HPDE6-E6E7 (cell line): Measurements from ENCODE around the gene NSD2.

Source experiments
- DNase-seq: peaks from one replicate; pipeline ENCODE4 v3.0.0; 2011; ENCODE audit warnings: missing footprints; ENCODE audit errors: extremely low spot score

Gene NSD2

DNA sequence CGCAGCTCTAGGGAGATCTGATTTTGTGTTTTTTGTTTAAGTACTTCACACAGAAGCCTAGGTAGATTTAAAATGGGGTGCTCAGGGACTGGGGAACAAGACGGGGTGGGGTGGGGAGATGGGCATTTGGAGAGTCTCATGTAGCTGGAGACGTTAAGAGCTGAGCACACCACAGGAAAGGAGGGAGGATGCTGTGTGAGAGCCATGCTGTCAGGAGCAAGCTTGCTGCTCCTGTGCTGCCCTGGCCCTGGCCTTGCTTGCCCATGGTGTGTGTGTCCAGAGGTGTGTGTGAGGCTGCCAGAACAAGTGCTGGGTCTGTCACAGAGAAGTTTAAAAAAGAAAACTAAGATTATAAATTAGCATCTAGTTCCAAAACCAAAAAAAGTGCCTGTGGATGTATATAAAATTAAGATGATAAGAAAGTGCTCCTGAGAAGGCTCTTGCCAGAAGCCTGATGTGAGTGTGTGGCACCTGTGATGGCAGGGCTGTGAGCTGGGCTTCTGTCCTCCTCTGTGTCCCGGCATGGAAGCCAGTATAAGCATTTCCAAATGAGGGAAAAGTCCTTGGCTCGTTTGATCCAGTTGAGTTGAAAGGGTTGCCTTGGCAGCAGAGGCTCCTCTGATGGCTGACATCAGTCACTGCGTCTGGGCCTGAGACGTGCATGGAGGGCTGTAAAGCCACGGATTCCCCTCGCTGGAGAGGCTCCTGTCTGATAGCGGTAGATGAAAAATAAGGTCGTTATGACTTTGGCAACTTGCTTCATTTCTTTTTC, 74.1 kb downstream of the NSD2 start:
- DNase-seq: no peak

DNA sequence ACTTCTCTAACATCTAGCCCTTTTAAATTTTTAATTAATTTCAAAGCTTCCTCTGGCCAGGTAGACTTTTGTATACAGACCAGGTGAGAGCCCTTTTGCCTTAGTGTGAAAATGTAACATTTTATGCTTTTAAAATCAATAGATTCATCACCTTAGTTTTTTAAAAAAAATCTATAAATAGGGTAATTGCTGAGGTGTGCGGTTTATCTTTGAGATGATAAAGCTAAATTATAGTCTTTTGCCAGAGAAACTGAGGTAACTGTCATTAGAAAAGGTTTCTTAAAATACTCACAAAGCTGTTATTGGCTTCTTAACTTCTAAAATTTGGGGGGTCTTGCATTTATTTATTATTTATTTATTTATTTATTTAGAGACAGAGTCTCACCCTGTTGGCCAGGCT, 74.7 kb downstream of the NSD2 start:
- no peak for DNase-seq

DNA sequence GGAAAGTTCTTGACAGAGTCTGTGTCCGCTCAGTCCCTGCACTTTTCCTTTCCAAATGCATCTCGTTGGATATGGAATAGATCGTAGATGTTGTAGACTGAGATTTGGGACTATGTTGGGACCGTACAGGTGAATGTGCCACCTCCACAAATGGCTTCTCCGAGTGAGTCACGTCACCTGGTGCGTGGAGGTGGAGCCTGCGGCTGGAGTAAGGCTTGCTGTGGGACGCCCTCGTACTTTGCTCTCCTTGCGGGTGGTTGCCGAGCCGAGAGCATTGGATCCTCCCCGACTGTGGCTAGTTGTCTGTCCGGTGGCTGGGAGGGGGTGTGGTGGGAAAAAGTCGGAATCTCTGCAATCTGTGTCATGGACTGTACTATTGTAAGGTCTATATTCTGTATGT, 77.0 kb downstream of the NSD2 start:
- no peak for DNase-seq

DNA sequence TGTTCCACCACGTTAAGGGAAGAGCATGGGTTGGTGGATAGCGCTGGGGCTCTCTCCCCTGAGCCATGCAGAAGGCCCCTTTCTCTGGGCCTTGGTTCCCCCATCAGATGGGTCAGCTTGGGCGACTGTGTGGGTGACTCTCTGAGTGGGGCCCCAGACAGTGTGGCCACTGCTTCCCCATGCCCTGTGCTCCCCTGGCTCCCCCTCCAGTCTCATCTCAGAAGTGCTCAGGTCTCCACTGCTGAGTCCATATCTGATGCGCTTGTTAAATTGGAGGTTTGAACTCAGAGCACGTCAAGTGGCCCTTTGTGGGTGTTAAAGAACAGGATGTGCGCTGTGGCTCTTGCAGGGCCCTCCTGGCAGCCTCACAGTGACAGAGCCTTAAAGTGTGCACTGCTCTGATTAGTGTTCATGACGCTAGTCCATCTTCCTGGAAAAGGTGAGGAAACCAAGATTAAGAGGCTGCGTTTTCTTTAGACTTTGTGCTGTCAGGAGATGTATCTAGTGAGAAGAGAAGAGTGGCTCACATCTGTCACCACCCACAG, 77.8 kb downstream of the NSD2 start:
- no peak for DNase-seq

DNA sequence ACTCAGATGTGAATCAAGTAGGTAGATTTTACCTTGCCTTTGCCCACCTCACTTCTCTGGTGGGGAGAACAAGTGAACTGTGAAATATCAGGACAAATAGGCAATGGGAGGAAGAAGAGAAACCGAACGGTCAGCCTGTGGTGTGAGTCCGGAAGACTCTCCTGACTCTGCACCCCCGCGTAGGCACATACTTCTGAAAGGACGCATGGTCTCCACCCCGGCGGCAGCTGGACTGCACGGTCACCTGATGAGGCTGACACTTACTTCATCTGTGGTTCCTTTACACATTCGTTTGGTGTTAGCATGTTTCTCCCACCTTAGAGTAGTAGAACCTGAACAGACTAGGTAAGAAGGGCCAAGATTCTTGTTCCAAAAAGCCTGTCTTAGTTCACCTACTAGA, 79.2 kb downstream of the NSD2 start:
- no peak for DNase-seq

DNA sequence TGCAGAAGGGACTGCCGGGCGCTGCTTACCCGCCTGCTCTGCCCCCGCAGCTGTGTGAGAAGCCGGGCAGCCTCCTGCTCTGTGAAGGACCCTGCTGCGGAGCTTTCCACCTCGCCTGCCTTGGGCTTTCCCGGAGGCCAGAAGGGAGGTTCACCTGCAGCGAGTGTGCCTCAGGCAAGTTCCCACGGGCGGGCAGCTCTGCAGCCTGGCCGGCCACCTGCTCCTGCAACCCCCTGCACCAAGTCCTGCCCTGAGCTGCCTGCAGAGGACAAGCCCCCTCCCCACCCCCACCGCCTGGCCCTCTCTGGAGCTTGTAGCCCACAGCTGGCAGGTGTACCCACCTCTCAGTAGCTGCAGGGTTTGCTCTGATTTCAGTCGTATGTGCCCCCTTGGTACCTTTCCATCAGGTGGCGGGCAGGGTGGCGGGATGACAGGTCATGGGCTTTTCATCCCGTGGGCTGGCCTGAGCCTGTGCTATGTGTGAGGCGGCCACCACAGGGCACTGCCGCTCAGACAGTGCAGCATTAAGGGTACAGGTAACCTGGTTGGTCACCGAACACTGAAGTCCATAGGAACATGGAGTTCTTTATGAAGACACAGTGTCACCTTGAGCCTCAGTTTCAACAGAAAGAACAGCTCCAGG, 81.0 kb downstream of the NSD2 start:
- no peak for DNase-seq

DNA sequence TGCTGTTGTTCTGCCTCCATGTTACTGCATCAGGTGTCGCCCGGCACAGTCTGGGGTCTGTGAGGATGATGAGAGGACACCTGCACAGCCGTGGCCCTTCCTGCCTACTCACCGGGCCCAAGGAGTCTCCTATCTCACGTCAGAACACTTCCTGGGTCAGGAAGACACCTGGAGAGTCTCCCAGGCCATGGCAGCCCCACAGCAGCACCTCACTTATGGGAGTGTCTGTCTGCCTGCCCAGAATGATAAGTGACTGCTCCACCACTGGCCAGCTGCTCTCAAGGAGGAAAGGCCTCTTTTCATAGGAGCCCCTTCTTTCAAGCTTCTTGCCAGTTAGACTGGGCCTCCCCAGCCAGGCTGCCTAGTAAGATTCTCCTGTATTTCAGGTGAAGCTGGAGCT, 81.5 kb downstream of the NSD2 start:
- no peak for DNase-seq

DNA sequence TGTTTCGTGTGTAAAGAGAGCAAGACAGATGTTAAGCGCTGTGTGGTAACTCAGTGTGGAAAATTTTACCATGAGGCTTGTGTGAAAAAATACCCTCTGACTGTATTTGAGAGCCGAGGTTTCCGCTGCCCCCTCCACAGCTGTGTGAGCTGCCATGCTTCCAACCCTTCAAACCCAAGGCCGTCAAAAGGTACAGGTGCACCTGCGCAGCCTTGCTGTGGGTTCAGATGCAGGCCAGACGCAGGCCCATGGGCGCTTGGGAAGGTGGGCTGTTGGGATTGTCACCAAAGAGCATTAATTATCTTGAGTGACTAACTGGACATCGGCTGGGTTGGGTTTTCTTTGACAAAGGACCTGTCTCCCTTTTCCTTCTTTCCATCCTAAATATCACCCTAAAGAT, 82.1 kb downstream of the NSD2 start:
- no peak for DNase-seq

DNA sequence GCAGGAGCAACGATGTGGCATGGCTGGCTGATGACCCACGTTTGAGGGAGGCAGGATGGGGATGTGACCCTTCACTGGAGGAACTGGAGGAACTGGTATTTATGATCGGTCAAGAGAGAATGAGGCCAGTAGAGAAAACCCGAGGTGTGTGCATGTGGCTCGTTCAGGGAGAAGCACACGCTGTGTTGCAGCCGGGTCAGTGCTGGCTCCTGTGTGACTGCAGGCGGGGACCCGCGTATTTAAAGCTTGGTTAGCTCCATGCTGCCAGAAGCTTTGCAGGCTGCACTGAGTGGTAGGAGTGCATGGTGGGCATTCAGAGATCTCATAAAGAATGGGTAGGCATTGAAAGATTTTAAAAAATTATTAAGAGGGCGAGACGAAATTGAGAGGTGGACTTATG, 85.4 kb downstream of the NSD2 start:
- DNase-seq: no peak

DNA sequence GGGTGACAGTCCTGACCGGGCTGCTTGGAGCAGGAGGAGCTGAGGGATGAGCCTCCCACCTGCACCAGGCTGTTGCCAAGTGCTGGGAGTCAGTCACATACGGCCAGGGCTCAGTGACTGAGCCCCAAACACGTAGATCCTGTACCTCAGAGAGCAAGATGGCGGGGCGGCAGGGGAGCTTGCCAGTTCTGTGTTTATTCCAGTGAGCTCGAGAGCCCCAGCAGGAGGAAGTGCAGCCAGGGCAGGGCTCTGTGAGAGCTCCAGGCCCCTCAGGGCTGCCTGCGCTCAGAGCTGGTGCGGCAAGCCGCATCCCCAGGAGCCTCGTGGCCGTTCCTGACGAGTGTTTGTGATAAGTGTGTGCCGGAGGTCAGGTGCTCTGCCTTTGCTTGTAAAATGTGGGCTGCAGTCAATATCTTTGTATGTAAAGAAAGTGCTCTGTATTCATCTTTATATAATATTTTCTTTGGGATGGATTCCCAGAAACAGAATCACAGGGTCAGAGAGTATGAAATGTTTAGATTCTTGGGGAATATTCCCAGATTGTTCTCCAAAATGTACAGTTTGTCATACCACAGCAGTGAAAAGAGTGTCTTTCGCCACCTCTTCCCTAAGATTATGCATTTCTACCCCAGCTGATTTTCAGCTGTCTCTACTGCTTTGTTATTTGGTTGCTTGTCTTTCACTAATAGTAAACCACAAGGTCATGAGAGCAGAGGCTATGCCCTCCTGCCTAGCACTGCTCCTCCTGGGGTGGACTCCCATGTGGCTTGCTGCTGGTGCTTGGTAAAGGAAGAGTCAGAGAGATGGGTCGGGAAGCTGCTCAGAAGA, 87.3 kb downstream of the NSD2 start:
- no peak for DNase-seq

DNA sequence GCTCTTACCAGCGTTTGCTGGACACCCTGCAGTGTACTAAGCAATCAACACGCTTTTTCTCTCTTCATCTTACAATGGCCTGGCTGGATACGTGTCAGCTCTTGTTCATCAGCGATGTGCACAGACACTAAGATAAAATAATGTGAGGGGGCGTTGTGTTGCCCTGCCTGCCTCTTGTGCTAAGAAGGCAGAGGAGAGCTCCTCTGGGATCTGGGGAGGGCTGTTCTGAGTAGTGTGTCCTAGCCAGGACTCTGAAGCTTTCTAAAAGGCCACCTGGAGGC, 87.9 kb downstream of the NSD2 start:
- no peak for DNase-seq

DNA sequence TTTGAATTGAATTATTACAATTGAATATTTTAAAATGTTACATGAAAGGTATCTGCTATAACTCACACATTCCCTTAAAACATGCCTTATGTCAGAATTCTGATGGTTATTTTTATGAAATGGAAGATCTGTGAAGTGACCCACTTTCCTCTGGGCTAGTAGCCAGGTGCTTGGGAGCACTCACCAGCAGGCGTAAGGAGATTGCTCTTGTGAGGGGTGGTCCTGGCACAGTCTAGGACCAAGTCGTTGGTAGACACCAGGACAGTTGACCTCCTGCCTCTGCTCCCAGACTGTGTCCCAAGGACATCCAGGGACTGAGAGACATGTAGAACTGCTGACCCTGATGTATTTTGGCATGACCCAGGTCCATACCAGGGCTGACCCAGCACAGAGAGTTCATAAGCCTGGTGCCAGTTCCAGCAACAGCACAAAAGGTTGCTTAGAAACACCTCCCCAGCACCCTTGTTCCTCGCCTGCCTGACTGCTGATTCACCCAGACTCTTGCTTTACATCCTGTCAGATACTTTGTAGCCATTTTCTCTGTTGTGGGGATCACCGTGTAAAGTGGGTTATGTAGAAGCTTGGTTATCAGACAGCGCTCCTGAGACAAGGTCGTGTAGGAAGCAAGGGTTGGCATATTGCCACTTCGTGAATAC, 89.1 kb downstream of the NSD2 start:
- no peak for DNase-seq

DNA sequence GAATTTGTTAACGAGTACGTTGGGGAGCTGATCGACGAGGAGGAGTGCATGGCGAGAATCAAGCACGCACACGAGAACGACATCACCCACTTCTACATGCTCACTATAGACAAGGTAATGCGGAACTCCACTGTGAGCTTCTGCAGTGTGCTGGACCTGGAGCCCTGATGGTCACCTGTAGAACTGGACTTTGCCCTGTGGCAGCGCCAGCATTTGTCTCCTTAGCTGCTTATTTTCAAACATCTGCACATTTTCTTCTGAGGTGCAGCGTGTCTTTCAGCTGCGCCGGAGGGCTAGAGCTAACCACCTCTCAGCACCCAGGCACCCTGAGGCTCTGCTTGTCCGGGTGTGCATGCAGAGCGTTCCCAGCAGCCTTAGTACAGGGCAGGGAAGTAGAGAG, 89.8 kb downstream of the NSD2 start:
- no peak for DNase-seq

DNA sequence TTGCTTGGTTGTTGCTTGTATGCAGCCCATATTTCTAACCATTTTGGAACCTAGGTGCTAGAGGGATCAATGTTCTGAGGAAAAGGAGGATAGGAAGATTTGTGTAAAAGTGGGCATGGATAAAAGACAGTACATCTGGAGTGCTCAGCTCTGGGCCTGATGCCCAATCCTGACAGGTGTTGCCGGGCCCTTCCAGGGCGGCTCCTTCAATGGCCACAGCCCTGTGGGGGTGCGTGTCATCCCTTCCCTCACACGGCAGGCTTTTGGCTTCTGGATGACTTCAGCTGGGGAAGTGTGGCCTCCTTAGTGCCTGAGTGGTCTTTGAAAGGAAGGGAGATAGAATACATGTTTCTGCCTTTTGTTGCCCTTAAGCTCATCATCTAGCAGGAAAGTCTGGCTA, 90.4 kb downstream of the NSD2 start:
- DNase-seq: no peak

DNA sequence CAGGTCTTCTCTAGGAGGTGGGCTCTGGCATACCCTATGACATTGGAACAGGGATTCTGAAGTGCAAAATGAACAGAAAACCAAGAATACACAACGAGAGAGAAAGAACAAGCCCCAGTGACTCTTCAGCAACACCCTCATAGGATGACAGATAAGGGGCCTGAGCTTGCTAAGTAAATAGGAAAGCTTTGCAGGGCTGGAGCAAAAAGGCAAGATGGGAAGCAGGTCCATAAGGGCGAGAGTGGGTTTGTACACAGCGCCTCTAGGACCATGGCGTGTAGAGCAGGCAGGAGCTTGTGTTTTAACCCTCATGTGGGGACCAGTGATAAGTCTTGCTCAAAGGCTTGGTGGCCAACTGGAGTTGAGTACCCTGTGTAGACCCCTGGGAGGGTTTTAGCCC, 91.8 kb downstream of the NSD2 start:
- no peak for DNase-seq

DNA sequence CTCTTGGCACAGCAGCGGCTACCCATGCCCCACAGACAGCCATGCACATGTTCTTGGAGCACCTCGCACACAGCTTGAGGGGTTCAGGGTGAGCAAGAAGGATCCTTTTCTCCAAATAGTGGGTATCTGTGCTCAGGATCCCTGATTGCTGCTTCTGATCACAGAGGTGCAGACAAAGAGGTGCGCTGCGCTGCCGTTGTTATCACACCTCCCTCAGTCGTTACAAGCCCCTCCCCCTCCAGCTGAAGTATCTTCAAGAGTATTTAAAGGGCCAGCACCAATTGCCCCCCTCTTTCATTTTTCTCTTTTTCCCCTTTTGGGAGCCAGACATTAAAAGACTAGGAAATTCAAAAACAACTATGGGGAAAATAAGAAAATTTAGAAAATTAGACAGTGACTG, 93.2 kb downstream of the NSD2 start:
- no peak for DNase-seq

DNA sequence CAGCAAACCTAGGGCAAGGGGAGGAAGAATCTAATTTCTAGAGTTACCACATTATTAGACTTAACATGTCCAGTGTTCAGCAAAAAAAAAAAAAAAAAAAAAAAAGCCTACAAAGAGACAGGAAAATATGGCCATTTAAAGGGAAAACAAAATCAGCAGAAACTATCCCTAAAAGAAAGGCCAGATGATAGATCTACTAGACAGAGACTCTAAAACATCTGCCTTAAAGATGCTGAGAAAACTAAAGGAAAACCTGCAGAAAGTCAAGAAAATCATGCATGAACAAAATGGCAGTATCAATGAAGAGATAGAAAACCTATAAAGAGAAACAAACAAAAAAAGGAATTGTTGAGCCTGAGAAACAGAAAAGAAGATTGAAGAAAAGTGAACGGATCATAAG, 93.8 kb downstream of the NSD2 start:
- DNase-seq: no peak

DNA sequence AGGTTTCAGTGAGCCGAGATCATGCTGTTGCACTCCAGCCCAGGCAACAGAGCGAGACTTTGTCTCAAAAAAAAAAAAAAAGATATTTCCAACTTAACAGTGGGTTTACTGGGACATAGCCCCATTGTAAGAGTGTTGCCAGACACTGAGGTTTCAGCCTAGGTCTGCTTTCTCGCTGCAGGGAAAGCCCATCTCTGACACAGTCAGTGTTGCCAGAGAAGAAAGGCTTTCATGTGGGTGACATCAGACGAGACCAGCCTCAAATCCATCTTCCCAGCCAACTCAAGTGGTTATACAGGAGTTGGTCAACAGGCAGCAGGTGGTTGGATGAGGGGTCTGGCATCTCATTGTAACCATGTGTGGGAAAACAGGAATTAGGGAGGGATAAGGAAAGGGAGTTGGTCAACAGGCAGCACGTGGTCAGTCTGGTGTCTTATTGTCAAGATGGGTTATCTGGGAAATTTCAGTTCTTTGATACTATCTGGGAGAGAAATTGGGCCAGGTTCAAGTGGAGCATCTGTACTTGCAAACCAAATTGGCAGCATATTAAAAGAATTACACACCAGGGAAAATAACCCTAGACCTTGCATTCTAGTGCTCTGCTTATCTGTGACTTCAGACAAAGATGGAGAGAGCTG, 96.4 kb downstream of the NSD2 start:
- no peak for DNase-seq

DNA sequence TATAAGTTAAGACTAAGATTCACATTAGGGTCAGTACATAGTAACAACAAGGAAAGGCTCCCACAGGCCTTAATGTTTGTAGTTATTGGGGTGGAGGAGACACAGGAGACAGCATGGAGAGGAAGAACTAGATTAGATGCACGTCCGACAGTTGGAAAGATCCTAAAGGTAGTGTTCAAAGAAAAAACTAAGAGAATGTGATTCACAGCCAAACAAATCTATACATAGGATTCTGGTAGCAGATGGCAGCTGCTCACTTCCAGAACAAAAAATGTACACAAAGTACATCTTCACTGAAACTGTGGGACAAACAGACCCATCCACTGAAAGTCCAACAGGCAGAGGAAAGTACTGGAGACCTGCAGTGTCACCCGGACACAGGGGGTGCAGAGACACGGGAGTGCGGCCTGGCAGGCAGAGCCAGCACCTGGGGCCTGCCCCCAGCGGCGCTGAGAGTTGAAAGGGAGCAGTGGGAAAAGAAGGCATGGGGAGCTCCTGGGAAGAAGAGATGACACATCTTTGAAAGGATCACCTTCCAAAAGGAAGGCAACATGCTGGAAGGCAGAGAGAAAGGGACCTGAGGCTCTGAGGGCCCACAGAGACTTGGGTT, 97.6 kb downstream of the NSD2 start:
- DNase-seq: no peak

DNA sequence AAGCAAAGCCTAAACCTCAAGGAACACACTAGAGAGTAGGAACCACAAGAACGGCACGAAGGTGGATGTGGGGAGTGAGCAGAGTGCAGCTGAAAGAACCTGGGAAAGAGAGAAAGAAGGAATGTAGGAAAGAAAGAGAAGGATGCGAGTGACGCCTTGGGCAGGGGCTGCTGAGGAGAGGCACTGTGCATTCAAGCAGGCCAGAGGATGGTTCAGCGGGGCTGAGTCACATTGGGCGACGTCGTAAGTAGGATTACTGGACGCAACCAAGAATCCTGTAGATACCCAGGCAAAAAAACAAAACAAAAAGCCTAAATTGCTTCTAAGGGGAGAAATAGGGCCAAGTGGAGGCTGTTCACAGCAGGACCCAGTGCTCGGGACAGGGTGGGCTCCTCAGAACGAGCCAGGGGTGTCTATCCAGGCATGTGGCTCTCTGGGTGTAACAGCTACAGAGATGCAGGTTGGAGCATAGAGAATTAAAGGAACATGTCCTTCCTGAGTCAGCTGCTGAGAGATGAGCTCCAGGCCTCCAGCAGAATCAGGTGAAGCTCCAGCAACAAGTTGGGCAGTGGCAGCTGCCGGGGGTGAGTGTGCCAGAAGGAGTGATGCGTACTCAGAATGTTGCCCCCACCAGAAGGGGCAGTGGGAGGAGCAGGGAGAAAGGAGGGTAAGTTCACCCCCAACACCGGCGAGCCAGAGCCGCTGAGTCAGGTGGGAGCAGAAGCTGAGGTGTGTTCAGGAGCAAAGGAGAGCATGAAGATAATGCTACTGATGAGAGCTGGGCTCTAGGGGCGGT, 98.9 kb downstream of the NSD2 start:
- no peak for DNase-seq

DNA sequence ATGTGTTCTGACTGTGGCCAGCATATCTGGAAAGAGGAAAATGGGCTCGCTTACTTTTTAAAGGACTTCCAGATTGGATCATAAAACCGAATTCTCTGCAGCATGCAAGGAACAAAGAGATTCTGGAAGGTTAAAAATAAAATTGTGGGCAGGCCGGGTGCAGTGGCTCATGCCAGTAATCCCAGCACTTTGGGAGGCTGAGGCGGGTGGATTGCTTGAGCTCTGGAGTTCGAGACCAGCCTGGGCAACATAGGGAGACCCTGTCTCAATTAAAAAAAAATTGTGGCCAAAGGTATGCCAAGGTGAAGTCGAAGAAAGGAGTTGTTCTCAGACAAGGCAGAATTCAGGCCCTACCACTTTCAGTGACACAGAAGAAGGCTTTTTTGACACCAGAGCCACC, 99.7 kb downstream of the NSD2 start:
- no peak for DNase-seq
